ENCODE measurements around the gene RIF1. TPM values are rescaled to one million over a fixed set of nuclear protein-coding genes. Genes with fewer than 3 reads are reported as not detected.

Gene RIF1
- total RNA-seq, 1 donor from 2014 or later = 96.4 TPM

DNA sequence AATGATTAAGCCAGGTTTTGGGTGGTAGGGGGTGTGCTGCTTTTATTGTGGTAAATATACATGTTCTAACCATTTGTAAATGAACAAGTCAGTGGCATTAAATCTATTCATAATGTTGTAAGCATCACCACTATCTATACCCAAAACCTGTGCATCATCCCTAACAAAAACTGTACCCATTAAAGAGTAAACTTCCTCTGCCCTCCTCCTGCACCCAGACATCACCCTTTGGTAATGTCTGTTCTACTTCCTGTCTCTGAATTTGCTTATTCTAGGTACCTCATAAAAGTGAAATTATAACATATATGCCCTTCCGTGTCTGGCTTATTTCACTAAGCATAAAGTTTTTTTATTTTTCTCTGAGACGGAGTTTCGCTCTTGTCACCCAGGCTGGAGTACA is 14.1 kb downstream of the RIF1 start:
- Histone ChIP-seq H3K9ac (no peak overlapping the region), H3K9me3 (ENCODE audit: low read depth) (no peaks in the 10 kb centered on the region), H3K4me1 (no peaks in the 10 kb centered on the region), H3K27ac (no peak overlapping the region), H3K4me3 (no peak overlapping the region), H3K4me2 (no peak overlapping the region), H3K79me2 (ENCODE audit: low read depth) (peaks cover 94% of the 10 kb centered on the region), H3K27me3 (no peaks in the 10 kb centered on the region), H3F3A (ENCODE audit: low read depth) (no peaks in the 10 kb centered on the region), H4K20me1 (ENCODE audit: low read depth) (peaks cover 32% of the 10 kb centered on the region), H3K36me3 (peaks cover 15% of the 10 kb centered on the region), H2AFZ (replicated peaks) (no peak overlapping the region)
- Mint-ChIP-seq H3K4me3 (no peak overlapping the region), H3K9me3 (no peaks in the 10 kb centered on the region), H3K36me3 (peaks cover 46% of the 10 kb centered on the region), H3K27me3 (ENCODE audit: insufficient read depth, low read depth) (no peaks in the 10 kb centered on the region), H3K27ac (no peak overlapping the region), H3K4me1 (no peaks in the 10 kb centered on the region)
- no peak for DNase-seq (ENCODE audit: low spot score)
- no peak for TF ChIP-seq EZH2phosphoT487 (IDR thresholded peaks at IDR 0.05)
- TF ChIP-seq, protein P1, sequence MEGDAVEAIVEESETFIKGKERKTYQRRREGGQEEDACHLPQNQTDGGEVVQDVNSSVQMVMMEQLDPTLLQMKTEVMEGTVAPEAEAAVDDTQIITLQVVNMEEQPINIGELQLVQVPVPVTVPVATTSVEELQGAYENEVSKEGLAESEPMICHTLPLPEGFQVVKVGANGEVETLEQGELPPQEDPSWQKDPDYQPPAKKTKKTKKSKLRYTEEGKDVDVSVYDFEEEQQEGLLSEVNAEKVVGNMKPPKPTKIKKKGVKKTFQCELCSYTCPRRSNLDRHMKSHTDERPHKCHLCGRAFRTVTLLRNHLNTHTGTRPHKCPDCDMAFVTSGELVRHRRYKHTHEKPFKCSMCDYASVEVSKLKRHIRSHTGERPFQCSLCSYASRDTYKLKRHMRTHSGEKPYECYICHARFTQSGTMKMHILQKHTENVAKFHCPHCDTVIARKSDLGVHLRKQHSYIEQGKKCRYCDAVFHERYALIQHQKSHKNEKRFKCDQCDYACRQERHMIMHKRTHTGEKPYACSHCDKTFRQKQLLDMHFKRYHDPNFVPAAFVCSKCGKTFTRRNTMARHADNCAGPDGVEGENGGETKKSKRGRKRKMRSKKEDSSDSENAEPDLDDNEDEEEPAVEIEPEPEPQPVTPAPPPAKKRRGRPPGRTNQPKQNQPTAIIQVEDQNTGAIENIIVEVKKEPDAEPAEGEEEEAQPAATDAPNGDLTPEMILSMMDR (IDR thresholded peaks at IDR 0.05) = no peak
- TF ChIP-seq EZH2 (IDR thresholded peaks at IDR 0.05) = no peak

DNA sequence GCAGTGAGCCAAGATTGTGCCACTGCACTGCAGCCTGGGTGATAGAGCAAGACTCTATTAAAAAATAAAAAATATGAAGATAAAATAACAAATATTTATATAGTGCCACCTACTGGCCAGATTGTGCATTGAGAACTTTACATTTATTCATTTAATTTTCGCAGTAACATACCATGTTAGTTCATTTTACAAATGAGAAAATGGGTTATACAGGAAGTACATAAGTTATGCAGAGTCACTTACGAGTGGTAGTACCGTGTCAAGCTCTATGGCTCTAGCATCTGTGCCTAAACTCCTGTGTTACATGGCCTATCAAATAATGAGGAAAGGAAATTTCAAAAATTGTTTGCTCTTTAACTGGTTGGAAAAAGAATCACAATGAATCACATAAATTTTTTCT is 27.9 kb downstream of the RIF1 start:
- Mint-ChIP-seq H3K27ac (no peak overlapping the region), H3K4me3 (no peak overlapping the region), H3K9me3 (no peaks in the 10 kb centered on the region), H3K36me3 (peaks cover 34% of the 10 kb centered on the region), H3K4me1 (no peaks in the 10 kb centered on the region), H3K27me3 (ENCODE audit: insufficient read depth, low read depth) (no peaks in the 10 kb centered on the region)
- Histone ChIP-seq H3K4me3 (no peak overlapping the region), H3K79me2 (ENCODE audit: low read depth) (no peaks in the 10 kb centered on the region), H3K9me3 (ENCODE audit: low read depth) (no peaks in the 10 kb centered on the region), H2AFZ (replicated peaks) (no peak overlapping the region), H3K36me3 (peaks cover 49% of the 10 kb centered on the region), H3K4me2 (no peak overlapping the region), H3K4me1 (no peaks in the 10 kb centered on the region), H3F3A (ENCODE audit: low read depth) (no peaks in the 10 kb centered on the region), H4K20me1 (ENCODE audit: low read depth) (no peaks in the 10 kb centered on the region), H3K27ac (no peak overlapping the region), H3K27me3 (no peaks in the 10 kb centered on the region), H3K9ac (no peak overlapping the region)
- TF ChIP-seq EZH2phosphoT487 (IDR thresholded peaks at IDR 0.05) (no peak), EZH2 (IDR thresholded peaks at IDR 0.05) (no peak)
- TF ChIP-seq, protein P1 (IDR thresholded peaks at IDR 0.05) = peak; percentile 70
- DNase-seq (ENCODE audit: low spot score) = peak; percentile 2

DNA sequence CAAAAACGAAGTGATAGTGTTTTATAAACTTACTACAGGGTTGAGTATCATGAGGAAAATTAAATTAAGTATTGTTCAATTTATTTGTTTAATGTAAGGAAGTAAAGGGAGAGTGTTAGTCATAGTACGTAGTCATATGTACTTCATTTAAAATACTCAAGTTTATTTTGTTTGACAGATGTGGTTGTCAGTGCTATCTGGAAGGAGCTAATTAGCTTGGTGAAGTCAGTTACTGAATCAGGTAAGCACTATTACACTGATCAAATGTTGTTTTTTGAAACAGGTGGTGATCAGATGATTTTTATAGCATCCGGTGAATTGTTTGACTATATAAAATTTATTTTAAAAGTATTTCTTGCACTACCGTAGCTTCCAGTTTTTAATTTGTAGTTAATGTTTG is 28.8 kb downstream of the RIF1 start:
- Mint-ChIP-seq H3K27ac (no peak overlapping the region), H3K4me3 (no peak overlapping the region), H3K4me1 (no peaks in the 10 kb centered on the region), H3K36me3 (peaks cover 32% of the 10 kb centered on the region), H3K27me3 (ENCODE audit: insufficient read depth, low read depth) (no peaks in the 10 kb centered on the region), H3K9me3 (no peaks in the 10 kb centered on the region)
- Histone ChIP-seq H3K79me2 (ENCODE audit: low read depth) (no peaks in the 10 kb centered on the region), H3K27me3 (no peaks in the 10 kb centered on the region), H3K4me1 (no peaks in the 10 kb centered on the region), H3K4me3 (no peak overlapping the region), H3F3A (ENCODE audit: low read depth) (no peaks in the 10 kb centered on the region), H3K9me3 (ENCODE audit: low read depth) (no peaks in the 10 kb centered on the region), H3K4me2 (no peak overlapping the region), H3K9ac (no peak overlapping the region), H2AFZ (replicated peaks) (no peak overlapping the region), H4K20me1 (ENCODE audit: low read depth) (no peaks in the 10 kb centered on the region), H3K27ac (no peak overlapping the region), H3K36me3 (peaks cover 51% of the 10 kb centered on the region)
- TF ChIP-seq EZH2phosphoT487 (IDR thresholded peaks at IDR 0.05) (no peak), EZH2 (IDR thresholded peaks at IDR 0.05) (no peak)
- TF ChIP-seq, protein P1 (IDR thresholded peaks at IDR 0.05) = no peak
- no peak for DNase-seq (ENCODE audit: low spot score)
